Measurements from ENCODE around the gene CEP41.

Gene CEP41

DNA sequence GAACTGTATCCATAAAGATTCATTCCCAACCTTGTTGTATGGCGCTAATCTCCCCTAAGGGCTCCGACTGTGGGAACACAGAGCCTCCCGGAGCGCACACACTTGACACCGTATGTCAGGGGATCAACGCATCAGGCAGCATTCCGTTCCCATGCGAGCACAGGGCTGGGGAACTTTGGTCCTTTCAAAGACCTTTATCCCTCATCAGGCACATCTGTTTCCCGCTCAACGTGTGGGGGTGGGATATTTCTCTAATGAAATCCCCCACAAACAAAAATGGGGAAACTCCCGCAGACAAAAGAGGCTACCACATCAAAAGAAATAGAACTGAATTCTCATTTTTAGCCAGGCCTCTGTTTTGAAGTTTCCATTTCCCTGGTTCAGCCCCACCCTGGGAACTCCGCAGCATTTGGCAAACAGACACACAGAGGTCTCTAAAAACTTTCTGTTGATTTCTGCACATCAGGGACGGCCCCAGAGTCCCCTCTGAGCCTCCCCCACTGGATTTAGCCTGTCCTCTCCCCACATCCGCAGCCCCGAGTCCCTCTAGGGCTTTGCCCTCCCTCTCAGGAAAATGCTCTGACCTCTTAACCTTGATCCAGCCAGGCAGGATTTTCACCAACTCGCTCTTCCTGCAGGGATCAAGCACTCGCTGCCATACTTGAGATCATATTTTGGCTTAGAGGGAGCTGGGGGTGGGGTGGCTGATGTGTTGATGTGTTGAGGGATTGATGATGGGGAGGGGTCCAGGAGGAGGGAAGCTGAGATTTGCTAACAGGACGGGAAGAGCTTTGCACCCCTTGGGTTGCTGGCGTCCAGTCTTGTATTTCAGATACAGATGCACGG is 89.6 kb downstream of the CEP41 start:
- no peak for DNase-seq (ENCODE audit: low read depth)

DNA sequence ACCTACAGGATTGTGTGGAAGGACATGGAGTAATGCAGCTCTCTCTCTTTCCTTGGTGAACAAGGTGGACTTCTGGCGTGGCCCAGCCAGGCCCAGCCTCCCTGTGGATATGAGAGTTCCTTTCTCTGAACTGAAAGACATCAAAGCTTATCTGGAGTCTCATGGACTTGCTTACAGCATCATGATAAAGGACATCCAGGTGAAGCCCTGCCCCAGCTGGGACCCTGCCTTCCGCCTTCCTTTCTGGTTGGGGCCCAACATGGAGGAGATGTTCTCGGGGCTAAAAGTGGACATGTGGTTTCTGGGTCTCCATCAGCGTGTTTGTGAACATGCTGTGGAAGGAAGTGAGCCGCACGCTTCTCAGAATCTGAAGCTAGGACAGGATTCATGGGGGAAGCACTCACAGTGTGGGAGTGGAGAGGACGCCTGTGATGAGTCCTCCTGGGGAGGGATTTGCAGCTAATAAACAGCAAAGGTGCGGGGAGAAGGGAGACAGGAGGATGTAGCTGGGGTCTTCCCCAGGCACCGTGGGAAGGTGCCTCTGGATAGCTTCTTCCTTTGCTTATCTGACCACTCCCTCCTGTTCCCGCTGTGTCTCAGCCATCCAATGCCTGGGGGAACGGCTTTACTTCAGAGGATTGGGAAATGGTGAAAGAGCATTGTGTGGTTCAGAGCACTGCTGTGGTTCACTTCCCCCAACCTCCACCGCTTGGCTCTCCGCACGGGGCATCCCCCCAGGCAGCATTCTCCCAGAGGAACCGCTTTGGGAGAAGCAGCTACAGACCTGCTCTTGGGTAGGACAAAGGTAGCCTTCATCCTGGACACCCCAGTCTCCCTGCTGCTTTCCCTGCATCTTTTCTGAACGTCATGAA is 90.7 kb downstream of the CEP41 start:
- DNase-seq (ENCODE audit: low read depth), result no peak

DNA sequence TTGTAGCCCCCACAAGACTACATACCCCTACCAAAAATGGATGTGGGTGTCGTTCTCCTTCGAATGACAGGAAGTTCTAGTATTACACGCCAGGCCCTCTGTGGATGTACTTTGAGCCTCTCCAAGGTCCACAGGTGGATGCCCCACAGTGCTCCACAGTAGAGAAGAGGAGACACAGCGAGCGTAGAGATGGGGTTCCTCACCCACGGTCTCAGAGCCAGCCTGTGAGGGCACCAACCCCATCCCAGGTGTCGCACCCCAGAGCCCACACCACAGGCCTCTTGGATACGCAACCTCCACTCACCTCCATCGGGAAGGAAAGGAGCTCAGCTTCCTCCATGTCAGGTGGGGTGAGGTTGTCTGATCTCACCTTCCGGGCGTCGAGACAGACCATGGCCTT is 93.9 kb downstream of the CEP41 start:
- no peak for DNase-seq (ENCODE audit: low read depth)

DNA sequence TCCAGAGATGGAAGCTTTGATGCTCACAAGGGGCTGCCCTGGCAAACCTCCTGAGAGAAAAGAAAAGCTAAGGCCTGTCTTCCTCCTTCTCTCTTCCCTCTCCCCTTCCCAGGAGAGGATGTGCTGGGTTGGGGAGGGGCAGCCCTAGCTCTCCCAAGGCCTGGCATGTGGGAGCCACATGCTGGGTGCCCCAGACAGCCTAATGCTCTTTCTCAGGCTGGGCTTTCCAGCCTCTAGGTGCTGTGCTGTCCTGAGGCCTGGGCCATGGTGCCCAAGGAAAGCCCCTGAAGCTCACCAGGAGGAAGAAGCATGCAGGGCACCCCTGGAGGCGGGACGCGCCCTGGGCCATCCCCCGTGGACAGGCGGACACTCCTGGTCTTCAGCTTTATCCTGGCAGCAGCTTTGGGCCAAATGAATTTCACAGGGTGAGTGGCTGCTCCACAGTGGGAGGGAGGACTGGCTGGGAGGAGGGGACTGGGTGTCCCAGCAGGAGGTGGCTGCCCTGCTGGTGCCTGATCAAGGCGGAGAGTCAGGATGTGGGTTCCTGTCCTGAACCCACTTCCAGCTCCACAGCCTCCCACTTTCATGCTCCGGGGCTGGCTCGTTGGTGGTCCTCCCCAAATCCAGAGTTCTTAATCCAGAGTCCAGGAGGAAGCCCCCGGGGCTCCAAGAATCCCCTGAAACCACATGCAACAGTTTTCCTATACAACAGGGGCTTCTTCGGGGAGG is 94.5 kb downstream of the CEP41 start:
- no peak for DNase-seq (ENCODE audit: low read depth)

DNA sequence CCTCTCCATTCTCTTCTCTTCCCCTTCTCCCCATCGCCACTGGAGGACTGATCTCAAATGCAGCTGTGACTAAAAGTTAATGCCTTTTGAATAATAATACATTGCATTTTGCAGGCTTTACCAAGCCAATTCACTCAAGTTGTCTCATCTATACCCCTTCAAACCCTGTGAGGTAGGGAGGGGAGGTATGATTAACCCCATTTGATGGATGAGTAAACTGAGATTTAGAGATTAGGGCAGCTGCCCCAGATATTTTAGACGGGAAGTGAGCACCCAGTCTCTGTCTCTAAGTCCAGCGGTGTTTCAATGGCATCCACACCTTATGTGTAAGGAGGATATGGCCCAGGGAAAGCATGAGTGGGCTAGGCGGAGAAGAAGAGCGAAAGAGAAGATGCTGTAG is 95.1 kb downstream of the CEP41 start:
- no peak for DNase-seq (ENCODE audit: low read depth)

DNA sequence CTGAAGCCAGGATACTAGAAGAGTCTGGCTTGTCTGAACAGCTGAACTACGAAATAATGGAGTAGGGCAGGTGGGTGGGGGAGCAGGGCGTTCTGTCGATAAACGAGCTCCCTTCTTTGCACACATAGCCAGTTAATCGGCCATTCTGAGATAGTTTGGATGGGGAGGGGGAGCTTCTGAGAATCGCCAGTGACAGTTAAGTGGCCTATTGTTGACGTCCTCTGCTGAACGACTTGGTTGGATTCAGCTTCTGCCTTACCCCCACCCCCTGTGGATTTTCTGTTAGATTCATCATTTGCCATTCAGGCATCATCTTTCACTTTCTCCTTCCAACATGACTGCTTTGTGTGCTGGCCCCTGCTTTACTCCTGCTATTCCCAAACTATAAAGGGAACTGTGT is 95.7 kb downstream of the CEP41 start:
- no peak for DNase-seq (ENCODE audit: low read depth)

DNA sequence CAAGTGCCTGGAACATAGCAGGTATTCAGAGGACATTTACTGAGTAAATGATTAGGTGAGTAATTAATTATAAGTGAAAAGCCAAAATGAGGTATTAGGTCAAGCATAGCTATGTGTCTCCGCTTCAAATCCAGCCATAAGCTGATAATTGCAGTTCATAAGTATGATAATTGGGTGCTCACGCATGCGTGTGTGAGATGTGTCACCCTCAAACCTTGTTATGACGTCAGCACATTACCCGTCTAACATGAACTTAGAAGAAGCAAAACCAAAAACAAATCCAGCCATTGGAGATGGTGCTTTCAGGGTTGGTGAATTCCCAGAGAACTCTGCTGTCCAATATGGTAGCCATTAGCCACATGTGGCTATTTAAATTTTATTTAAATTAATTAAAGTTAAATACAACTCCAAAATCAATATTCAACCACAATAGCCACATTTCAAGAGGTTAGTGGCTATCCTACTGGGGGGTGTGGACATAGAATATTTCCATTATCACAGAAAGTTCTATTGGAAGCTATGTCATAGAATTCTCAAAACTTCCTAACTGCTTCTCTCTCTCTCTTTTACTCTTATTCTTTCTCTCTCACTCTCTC is 96.4 kb downstream of the CEP41 start, which contains the start of gene CPA5:
Gene CPA5, plus strand, starts transcription at position 546 of the 596 bp plus-strand sequence. CDS start 1,670 bp downstream, outside the sequence.
- DNase-seq (ENCODE audit: low read depth), result no peak

Measured in stimulated activated CD8-positive, alpha-beta memory T cell treated with anti-CD3 and anti-CD28 coated beads, Interleukin-15, amount 100 ng/mL, for 24 hours (primary cell).